A549 treated with CORT108297 at 1 μM for 4 hours (cell line): ENCODE results near the gene RNU6-7. TPM values are rescaled to one million over a fixed set of nuclear protein-coding genes. Genes with fewer than 3 reads are reported as not detected.

Source experiments
- total RNA-seq: library from RNA; stranded (reverse); fragments of 200-300 nt; extraction: Qiagen RNA extraction; gene quantifications from 5 replicates; pipeline ENCODE4 v1.2.3, GENCODE V29; 2022

RNU6-7 gene
- total RNA-seq, result not detected in 5 replicates

DNA sequence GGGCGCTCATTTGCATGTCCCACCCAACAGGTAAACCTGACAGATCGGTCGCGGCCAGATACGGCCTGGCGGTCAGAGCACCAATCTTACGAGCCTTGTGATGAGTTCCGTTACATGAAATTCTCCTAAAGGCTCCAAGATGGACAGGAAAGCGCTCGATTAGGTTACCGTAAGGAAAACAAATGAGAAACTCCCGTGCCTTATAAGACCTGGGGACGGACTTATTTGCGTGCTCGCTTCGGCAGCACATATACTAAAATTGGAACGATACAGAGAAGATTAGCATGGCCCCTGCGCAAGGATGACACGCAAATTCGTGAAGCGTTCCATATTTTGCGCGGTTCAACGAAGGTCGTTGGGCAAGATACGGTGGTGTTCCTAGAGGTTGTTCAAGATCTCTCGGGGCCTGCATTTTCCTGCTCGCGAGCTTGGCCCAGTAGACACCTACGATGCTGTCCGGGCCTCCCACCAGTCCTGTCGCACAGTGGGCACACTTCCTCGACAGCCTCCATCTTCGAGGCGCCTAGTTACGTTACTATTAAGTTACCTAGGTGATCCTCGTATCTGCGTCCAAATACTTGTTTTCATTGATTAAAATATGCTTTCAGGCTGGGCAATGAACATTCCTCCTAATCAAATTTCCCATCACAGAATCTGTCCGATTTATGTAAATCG, at the start of gene RNU6-7:
RNU6-7 (plus strand) TSS at position 230 of the 675 bp plus-strand sequence.

DNA sequence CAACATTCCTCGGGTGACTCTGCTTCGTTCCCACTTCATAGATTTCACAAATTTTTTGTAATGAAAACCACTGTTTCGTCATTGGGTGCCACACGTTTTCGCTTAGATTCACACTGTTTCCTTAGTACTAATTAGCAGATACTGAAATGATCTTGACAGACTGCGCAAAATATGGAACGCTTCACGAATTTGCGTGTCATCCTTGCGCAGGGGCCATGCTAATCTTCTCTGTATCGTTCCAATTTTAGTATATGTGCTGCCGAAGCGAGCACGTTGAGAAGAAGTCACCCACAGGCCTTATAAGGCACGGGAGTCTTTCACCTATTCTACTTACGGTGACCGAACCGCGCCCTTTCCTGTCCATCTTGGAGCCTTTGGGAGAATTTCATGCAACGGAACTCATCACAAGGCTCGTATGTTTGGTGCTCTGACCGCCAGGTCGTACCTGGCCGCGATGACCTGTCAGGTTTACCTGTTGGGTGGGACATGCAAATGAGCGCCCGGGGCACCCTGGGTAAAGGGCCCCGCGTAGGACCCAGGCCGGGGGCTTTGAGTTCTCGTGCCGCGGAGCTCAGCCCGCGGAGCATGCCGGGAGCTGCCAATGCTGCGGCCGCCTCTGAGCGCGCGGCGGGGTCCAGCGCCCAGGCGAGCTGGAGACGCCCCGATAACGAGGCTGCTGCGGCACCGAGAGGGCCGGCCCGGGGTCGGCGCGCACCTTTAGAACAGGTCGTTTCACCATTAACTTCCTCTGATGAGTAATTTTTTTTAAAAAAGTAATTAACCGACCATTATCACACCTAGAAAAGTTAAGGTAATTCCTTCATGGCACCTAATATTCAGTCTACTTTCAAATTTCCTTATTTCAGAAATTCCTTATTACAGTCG, 1.4 kb downstream of the RNU6-7 start, which contains the start of gene RNU6-8:
RNU6-8 (minus strand) TSS at position 272 of the 885 bp plus-strand sequence.

Other genes with a start within 250 kb of the RNU6-7 start
- 35.6 to 55.1 TPM (median 48.9 TPM) in 5 replicates for gene ARHGAP5, start 124.7 kb upstream of the RNU6-7 start, total RNA-seq
- gene RNU6-8, start 1.2 kb downstream of the RNU6-7 start, total RNA-seq, result not detected in 5 replicates
- 0.42 to 0.76 TPM (median 0.51 TPM) in 5 replicates for gene AKAP6, start 127.3 kb downstream of the RNU6-7 start, total RNA-seq